A549 treated with CORT108297 at 1 μM for 4 hours (cell line): Measurements from ENCODE around the gene IZUMO1R. TPM values are rescaled to one million over a fixed set of nuclear protein-coding genes. Genes with fewer than 3 reads are reported as not detected.

Experiments used
- total RNA-seq: library from RNA; stranded (reverse); fragments of 200-300 nt; extraction: Qiagen RNA extraction; gene quantifications from 5 replicates; pipeline ENCODE4 v1.2.3, GENCODE V29; 2022

IZUMO1R gene
- total RNA-seq = not detected in 5 replicates

GRCh38 chr11:94303966-94304958 is at the start of gene IZUMO1R:
TSS of gene IZUMO1R (plus strand) at chr11:94304580. CDS start at chr11:94305637, 1,057 bp downstream.

Other genes starting within 250 kb of the IZUMO1R start
- 17.9 to 22.5 TPM (median 19.3 TPM) in 5 replicates for gene PANX1, start 175.7 kb upstream of the IZUMO1R start, total RNA-seq
- gene GPR83, start 96.8 kb downstream of the IZUMO1R start, total RNA-seq = 0.03 to 0.08 TPM (median 0.05 TPM) in 5 replicates
- gene MRE11, start 189.3 kb downstream of the IZUMO1R start, total RNA-seq = 12.5 to 20.3 TPM (median 15.1 TPM) in 5 replicates
- 6.3 to 7.9 TPM (median 6.6 TPM) in 5 replicates for gene ANKRD49, start 189.4 kb downstream of the IZUMO1R start, total RNA-seq
- gene C11orf97, start 207.9 kb downstream of the IZUMO1R start, total RNA-seq = not detected in 5 replicates
- 2.2 to 2.9 TPM (median 2.6 TPM) in 5 replicates for gene FUT4, start 239.3 kb downstream of the IZUMO1R start, total RNA-seq